Superior temporal gyrus (tissue), 1 donor: Measurements from ENCODE around the gene OAF.
"Not testable (repeated sequence)": the region's sequence is repeated elsewhere in the genome, so short reads cannot be mapped to it uniquely, and the experiment has no call there.

Experiments
- DNase-seq: peaks from one replicate; pipeline ENCODE4 v3.0.0-alpha.2; 2016; ENCODE audit errors: extremely low spot score

OAF gene

GRCh38 chr11:120210626-120211521 is at the start of gene OAF:
TSS of gene OAF (plus strand) at chr11:120211032. CDS start at chr11:120211280, 248 bp downstream.
- peak; percentile 70 for DNase-seq

DNA sequence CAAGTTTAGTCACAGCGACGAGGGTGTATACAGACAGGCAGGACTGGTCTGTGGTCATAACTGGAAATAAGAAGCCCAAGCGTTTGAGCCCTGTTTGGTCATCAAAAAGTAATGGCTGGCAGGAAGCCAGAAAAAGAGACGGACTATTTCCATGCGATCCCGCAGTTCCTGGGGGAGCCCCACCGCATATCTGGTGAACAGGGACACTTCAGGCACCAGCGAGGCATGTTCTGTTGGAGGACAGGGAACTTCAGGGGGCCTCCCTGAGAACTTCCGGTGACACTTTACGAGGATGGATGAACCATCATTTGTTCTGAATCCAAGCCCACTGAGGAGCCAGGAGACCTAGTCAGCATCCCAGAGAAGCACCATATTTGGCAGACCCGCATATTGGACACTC is 43.2 kb upstream of the OAF start:
- DNase-seq = no peak

GRCh38 chr11:120168108-120168959 is 42.5 kb upstream of the OAF start:
- DNase-seq = no peak

DNA sequence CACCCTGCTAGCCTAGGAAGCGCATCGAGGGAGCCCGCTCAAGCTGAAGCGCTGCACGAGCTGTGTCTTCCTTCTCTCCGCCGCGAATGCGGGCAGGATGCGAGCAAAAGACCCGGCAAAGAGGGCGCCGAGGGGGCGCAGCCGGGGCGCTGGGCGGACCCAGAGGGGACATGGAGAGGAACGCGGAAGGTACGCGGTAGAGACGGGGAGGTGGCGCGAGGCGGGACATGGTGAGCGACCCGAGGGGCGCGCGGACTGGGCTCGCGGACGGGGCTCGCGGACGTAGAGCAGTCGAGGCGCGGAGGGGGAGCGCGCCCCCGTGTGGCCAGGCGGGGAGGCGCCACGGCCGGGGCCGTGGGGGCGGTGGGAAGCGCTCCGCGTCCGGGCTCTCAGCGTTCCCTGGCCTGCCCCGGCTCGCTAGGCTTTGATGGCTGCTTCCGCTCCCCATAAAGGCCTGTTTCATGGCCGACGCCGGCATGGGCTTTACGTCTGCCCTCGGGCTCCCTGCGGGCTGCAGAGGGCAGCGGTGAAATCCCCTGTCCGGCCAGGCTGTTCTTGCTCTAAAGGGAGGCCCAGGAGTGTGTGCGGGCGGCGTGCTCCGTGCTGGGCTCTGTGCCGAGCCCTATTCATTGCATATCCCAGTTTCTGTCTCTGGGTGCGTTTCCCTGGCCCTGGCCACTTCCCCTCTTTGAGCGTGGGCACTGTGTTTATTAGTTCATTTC is 41.7 kb upstream of the OAF start:
- peak; percentile 73 for DNase-seq

DNA sequence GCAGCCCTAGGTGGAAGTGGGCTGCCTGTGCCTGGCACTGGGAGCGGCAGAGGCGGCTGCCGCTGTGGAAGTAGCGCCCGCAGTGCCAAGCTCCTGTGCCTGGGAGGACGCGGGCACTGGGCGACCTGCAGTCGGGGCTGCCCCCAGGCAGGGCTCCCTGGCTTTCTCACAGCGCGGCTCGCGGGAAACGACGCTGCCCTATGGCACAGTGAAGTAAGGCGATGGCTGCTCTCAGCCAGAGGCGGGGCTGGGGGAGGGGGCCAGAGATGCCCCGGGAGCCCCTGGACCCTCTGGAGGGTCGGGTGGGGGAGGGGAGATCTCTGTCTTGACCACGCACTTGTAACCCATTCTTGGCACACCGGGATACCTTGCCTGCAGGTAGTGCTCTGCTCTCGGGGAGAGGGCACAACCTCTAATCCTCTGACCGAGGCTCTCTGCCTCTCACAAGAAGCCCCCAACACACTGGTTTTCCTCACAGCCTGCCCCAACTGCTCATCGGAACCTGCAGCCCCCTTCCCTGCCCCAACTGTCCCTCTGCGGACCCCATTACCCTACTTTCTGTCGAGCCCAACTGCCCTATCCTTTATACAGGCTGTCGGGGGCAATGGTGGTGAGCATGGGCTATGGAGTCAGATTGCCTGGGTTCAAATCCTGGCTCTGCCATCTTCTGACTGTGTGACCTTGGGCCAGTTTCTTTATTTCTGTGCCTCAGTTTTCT is 40.7 kb upstream of the OAF start:
- no peak for DNase-seq

DNA sequence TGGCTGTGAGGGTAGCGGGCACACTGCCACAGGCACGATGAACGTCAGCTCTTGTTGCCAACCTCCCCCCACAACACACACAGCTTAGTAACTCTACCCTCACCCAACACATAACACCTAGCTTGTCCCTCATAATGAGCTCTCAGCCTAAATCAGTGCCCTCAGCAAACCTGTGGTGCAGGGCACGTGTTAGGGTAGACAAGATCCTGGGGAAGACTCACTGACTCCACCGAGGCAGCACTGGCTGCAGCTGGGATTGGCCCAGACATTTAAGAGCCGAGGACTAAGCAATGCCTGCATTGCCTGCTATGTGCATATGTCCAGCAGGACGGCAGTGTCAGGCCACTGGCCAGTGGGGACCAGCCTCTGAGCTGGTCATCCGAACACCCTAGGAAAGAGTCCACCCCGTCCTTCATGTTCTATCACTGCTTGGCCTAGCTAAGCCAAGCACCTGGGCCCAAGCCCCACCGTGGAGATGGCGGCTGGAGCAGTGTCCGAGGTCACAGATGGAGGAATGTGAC is 40.0 kb upstream of the OAF start:
- DNase-seq = no peak

GRCh38 chr11:120172054-120172911 is 38.5 kb upstream of the OAF start:
- DNase-seq = peak; percentile 86

DNA sequence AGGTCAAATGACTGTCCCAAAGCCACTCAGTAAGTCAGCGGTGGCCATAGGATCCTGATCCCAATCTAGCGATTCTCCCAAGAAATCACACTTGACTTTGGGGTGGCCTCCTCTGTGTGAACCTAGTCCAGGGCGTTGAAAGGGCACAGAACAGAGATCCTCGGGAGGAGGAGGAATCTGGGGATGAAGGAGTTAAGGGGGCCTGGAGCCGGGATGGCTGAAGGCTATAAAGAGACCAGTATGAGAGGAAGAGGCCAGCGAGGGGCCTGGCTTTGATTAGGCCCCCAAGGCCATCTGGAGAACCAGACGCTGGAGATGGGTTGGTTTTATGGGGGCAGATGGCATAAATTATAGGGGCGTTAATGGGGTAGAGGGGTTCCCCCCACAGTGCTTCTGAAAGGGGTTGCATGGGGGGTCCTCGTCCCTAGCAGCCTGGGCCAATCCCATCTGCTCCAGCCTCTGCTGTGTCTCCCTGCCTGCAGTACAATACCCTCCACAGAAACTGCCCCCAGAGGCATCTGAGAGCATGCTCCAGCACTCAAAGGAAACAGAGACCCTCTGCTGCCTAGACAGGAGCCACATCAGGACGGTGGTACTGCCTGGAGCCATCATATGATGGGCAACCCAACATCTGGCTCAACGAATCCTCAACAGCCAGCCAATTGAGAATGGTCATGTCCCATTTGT is 37.7 kb upstream of the OAF start:
- no peak for DNase-seq

- DNase-seq = no peak
Measured at GRCh38 chr11:120173807-120174206, 37.0 kb upstream of the OAF start.

- DNase-seq = no peak
Measured at GRCh38 chr11:120174866-120175265, 36.0 kb upstream of the OAF start.

- DNase-seq = no peak
Measured at GRCh38 chr11:120178561-120179056, 32.2 kb upstream of the OAF start.

GRCh38 chr11:120179057-120179672 is 31.7 kb upstream of the OAF start:
- no peak for DNase-seq

GRCh38 chr11:120180063-120180462 is 30.8 kb upstream of the OAF start:
- DNase-seq = not testable (repeated sequence)

GRCh38 chr11:120180551-120181232 is 30.1 kb upstream of the OAF start:
- no peak for DNase-seq

DNA sequence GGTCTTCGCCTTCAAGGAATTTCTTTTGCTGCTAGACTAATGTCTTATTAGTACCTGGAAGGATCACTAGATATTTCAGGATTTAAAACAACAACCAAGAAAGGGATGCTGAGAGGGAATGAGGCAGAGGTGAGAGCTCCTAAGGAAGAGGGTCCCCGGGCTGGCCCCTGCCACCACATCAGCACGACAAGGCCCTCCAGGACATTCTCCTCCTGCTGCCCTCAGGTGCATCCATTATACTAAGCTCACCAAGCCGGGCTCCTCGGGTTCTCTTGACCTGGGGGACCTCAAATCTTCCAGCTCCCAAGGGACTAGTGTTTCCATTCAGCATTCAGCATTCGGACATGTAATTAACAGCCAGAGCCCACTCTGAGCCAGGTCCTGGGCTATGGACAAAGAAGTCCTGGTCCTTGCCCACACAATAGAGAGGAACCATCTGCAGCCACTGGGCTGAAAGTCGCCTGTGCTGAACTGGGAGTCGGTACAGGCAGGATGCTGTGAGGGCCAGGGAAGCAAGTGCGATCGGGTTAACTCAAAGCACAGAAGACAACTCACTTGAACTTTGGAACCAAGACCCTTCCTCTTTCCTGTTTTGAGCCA is 29.4 kb upstream of the OAF start:
- no peak for DNase-seq

DNA sequence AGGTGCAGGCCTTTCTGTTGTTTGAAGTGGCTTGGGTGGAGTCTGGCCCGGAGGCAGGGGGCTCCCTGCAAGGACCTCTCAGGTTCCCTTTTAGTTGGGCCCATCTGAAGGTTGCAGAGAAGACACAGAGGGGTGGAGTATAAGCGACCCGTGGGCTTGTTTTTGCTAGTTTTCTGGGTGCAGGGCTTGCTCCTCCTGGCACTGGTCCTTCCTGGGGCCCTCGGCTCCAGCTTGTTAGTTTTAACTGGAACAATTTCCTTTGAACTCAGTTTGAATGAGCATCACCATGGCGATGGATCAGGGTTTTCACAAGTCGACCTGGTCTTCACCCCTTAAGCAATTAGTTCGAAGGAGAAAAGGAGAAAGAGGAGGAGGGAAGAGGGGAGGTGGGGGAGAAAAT is 28.5 kb upstream of the OAF start:
- DNase-seq = no peak

GRCh38 chr11:120182790-120183491 is 27.9 kb upstream of the OAF start:
- DNase-seq = no peak
